Measurements from ENCODE around the gene NEK8.
"Not testable (repeated sequence)": the region's sequence is repeated elsewhere in the genome, so short reads cannot be mapped to it uniquely, and the experiment has no call there.

NEK8 gene

DNA sequence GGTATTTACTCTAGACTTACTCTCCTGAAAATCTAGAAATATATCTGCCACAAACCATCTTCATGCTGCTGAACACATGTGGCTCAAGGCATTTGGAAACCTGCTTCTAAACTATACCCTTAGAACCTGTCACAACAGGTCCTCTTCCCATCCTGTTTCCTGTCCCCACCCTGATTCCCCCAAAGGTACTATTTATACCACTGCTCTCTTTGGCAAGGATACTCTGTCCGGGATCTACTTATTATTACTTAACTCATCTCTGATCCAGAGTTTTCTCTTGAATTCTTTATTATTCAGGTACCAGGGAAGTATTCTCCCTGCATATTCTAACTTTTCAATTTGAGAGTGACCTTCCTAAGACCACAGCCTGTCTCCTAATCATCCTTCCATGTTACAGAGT is 48.6 kb downstream of the NEK8 start:
- TF ChIP-seq CTCF (IDR thresholded peaks at IDR 0.05; ENCODE audit: low read depth, low read length) = no peak
- no peak for DNase-seq (ENCODE audit: low read depth in 2 of 2)
- H3K4me3 ChIP-seq (replicated peaks in 1 of 2; ENCODE audit: low read depth in 2 of 2, low read length in 2 of 2) = no peak overlapping the region

- not testable (repeated sequence) for H3K4me3 ChIP-seq (replicated peaks in 1 of 2; ENCODE audit: low read depth in 2 of 2, low read length in 2 of 2); DNase-seq (ENCODE audit: low read depth in 2 of 2)
Measured at GRCh38 chr17:28779601-28780000, 51.0 kb downstream of the NEK8 start.

DNA sequence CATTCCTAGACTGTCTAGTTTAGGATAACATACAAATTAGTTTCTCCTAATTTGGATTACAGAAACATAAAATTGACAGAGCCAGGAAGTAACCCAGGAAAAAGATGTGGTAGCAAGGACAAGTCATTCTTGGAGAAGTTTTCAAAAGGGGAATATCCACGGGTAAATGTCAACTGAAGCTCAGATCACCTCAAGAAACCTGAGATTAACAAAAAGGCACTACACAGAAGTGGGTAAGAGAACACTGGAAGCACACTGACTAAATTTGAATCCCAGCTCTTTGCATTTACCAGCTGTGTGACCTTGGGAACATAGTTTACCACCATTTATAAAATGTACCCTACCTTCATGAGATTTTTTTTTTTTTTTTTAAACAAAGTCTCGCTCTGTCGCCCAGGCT is 54.6 kb downstream of the NEK8 start:
- H3K4me3 ChIP-seq (replicated peaks in 1 of 2; ENCODE audit: low read depth in 2 of 2, low read length in 2 of 2) = no peak overlapping the region
- DNase-seq (ENCODE audit: low read depth in 2 of 2) = no peak
- no peak for TF ChIP-seq CTCF (IDR thresholded peaks at IDR 0.05; ENCODE audit: low read depth, low read length)

GRCh38 chr17:28788100-28788499 is 59.5 kb downstream of the NEK8 start:
- H3K4me3 ChIP-seq (replicated peaks in 1 of 2; ENCODE audit: low read depth in 2 of 2, low read length in 2 of 2) = no peak overlapping the region
- DNase-seq (ENCODE audit: low read depth in 2 of 2) = no peak
- no peak for TF ChIP-seq CTCF (IDR thresholded peaks at IDR 0.05; ENCODE audit: low read depth, low read length)

Data from cardiac fibroblast (primary cell).